Bone marrow (tissue), 2 donors: ENCODE measurements around the gene ABHD18.

Experiments used
- DNase-seq, 2 donors: peaks; one replicate each; lab custom pipeline; 2025; lab: John Stamatoyannopoulos, UW

Gene ABHD18

DNA sequence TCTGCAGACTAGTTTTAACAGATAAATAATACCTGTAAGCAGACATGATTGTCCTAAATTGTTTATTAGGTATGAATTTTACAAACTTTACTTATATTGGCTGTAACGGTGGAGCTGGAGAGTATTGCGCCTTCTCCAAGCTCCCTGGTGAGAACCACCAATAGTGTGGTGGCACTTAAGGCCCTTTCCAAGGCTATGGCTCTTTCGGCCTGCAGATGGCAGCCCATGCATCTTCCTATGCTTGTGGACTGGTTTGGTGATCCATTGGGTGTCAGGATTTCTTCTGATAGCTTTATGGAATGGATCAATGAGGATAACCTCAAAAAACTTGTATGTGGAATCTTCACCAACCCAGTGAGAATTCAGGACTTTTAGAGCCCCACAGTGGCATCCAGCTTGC lies 103.7 kb downstream of the ABHD18 start:
- no peak for DNase-seq

DNA sequence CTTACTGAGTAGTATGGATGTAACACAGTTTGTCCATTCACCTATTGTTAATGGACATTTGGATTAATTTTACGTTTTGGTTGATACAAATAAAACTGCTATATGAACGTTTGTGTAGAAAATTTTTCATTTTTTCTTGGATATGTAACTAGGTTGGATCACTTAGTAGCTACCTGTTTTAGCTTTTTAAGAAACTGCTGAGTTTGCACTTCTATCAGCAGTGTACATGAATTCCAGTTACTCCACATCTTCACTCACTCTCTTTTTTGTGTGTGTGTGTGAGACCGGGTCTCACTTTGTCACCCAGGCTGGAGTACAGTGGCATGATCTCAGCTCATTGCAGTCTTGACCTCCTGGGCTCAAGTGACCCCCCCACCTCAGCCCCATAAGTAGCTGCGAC lies 111.3 kb downstream of the ABHD18 start:
- DNase-seq: no peak
